SH-SY5Y (cell line): Measurements from ENCODE around the gene SCN5A.

Source experiments
- GATA2 ChIP-seq: IDR thresholded peaks from 2 replicates; pipeline ENCODE4 v1.6.1; 2011; ENCODE audit warnings: mild to moderate bottlenecking, low read depth, low read length
- GATA3 ChIP-seq: IDR thresholded peaks from 2 replicates; pipeline ENCODE4 v1.6.1; 2011; ENCODE audit warnings: low read depth, mild to moderate bottlenecking, low read length, moderate library complexity

DNA sequence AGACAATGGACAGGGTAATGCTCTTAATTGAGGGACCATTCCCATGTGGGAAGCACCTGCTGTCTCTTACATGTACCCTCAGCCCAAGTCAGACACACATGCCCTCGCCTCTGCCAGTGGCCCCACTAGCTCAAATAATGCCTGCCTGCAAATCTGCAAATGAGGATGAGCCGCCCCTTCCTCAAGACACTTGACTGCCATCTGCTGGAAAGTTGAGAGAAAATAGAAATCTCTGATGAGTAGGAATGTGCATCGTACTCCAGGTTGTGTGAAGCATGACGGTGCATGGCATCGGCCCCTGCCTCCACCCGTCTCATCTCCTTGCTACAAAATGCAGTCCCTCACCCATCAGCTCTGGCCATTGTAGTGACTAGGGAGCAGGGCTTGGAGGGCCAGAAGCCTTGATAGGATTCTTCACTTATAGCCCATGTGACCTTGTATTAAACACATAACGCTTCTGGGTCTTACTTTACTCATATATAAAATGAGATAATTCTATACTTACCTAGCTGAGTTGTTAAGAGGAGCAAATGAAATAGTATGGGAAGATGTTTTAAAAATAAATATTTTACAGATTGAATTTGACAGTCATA lies 6.3 kb upstream of the SCN5A start:
- TF ChIP-seq GATA3 (no peak), GATA2 (no peak)
